ENCODE results near the gene DCST2.

The DCST2 gene

GRCh38 chr1:155079487-155080311 is 46.1 kb upstream of the DCST2 start:
- Histone ChIP-seq H3K27me3 (peaks cover 99% of the 10 kb centered on the region), H3K36me3 (no peaks in the 10 kb centered on the region), H3K4me1 (ENCODE audit: control insufficient read depth in 1 of 2, insufficient read depth in 1 of 2, low read depth in 1 of 2, low read length in 1 of 2) (peaks cover 42 to 55% of the 10 kb centered on the region in 2 experiments), H3K4me3 (ENCODE audit: low read depth in 1 of 2, low read length in 1 of 2) (peak overlapping the region in 1 of 2 experiments; percentile 56), H3K9me3 (no peaks in the 10 kb centered on the region), H3K27ac (no peak overlapping the region)
- no peak for TF ChIP-seq CTCF (IDR thresholded peaks at IDR 0.05)

- Histone ChIP-seq H3K27ac (no peak overlapping the region), H3K9me3 (no peaks in the 10 kb centered on the region), H3K4me3 (ENCODE audit: low read depth in 1 of 2, low read length in 1 of 2) (peak overlapping the region in 1 of 2 experiments; percentile 56), H3K4me1 (ENCODE audit: control insufficient read depth in 1 of 2, insufficient read depth in 1 of 2, low read depth in 1 of 2, low read length in 1 of 2) (peaks cover 37 to 49% of the 10 kb centered on the region in 2 experiments), H3K27me3 (peaks cover 100% of the 10 kb centered on the region), H3K36me3 (no peaks in the 10 kb centered on the region)
- no peak for TF ChIP-seq CTCF (IDR thresholded peaks at IDR 0.05)
Observed at GRCh38 chr1:155079210-155079486, 45.6 kb upstream of the DCST2 start.

GRCh38 chr1:155078469-155079209 is 45.1 kb upstream of the DCST2 start, which contains the start of gene EFNA3:
Gene EFNA3 (plus strand): TSS chr1:155078837. CDS start chr1:155078942, 105 bp downstream.
- H3K27ac ChIP-seq, result no peak within 1 kb of the TSS
- no peaks in the 10 kb centered on the region for H3K9me3 ChIP-seq
- H3K36me3 ChIP-seq, result no peaks in the 10 kb centered on the region
- peaks cover 33 to 45% of the 10 kb centered on the region in 2 experiments for H3K4me1 ChIP-seq (ENCODE audit: control insufficient read depth in 1 of 2, insufficient read depth in 1 of 2, low read depth in 1 of 2, low read length in 1 of 2)
- peaks cover 100% of the 10 kb centered on the region for H3K27me3 ChIP-seq
- H3K4me3 ChIP-seq (ENCODE audit: low read depth in 1 of 2, low read length in 1 of 2), result peak within 1 kb of the TSS in 1 of 2 experiments; percentile 56
- no peak for TF ChIP-seq CTCF (IDR thresholded peaks at IDR 0.05)

GRCh38 chr1:155077758-155078445 is 44.3 kb upstream of the DCST2 start:
- peaks cover 100% of the 10 kb centered on the region for H3K27me3 ChIP-seq
- no peak overlapping the region for H3K27ac ChIP-seq
- H3K4me1 ChIP-seq (ENCODE audit: control insufficient read depth in 1 of 2, insufficient read depth in 1 of 2, low read depth in 1 of 2, low read length in 1 of 2), result peaks cover 33 to 45% of the 10 kb centered on the region in 2 experiments
- H3K36me3 ChIP-seq, result no peaks in the 10 kb centered on the region
- no peaks in the 10 kb centered on the region for H3K9me3 ChIP-seq
- TF ChIP-seq CTCF (IDR thresholded peaks at IDR 0.05), result no peak
- no peak overlapping the region for H3K4me3 ChIP-seq (ENCODE audit: low read depth in 1 of 2, low read length in 1 of 2)

- H3K4me1 ChIP-seq (ENCODE audit: control insufficient read depth in 1 of 2, insufficient read depth in 1 of 2, low read depth in 1 of 2, low read length in 1 of 2), result peaks cover 28 to 39% of the 10 kb centered on the region in 2 experiments
- H3K27me3 ChIP-seq, result peaks cover 100% of the 10 kb centered on the region
- H3K27ac ChIP-seq, result no peak overlapping the region
- H3K9me3 ChIP-seq, result no peaks in the 10 kb centered on the region
- no peaks in the 10 kb centered on the region for H3K36me3 ChIP-seq
- no peak for TF ChIP-seq CTCF (IDR thresholded peaks at IDR 0.05)
- H3K4me3 ChIP-seq (ENCODE audit: low read depth in 1 of 2, low read length in 1 of 2), result no peak overlapping the region
Observed at GRCh38 chr1:155077346-155077745, 43.8 kb upstream of the DCST2 start.
